Loucy (cell line): Measurements from ENCODE around the gene SPSB3.

Source experiments
- H2AFZ ChIP-seq: fragments of 200-600 bp; sonication (generic); 2 replicates; pipeline ENCODE4 v1.6.0; 2016; ENCODE audit warnings: antibody characterized with exemption, mild to moderate bottlenecking, low read length, moderate library complexity
- H3F3A ChIP-seq: fragments of 200-600 bp; 2 replicates; pipeline ENCODE4 v1.6.0; 2016; ENCODE audit warnings: antibody characterized with exemption, low read depth, mild to moderate bottlenecking
- H3K27me3 ChIP-seq: fragments of 200-600 bp; sonication (generic); 2 replicates; pipeline ENCODE4 v1.6.1; 2014; ENCODE audit warnings: low read length, mild to moderate bottlenecking; ENCODE audit not compliant: insufficient read depth, poor library complexity, severe bottlenecking
- H3K36me3 ChIP-seq: fragments of 200-600 bp; sonication (generic); 2 replicates; pipeline ENCODE4 v1.6.1; 2016; ENCODE audit warnings: low read length; ENCODE audit not compliant: insufficient read depth
- H3K4me1 ChIP-seq: fragments of 200-600 bp; sonication (generic); 2 replicates; pipeline ENCODE4 v1.5.1; 2014; ENCODE audit warnings: low read length, mild to moderate bottlenecking; ENCODE audit not compliant: insufficient read depth, poor library complexity, severe bottlenecking
- H3K4me2 ChIP-seq: fragments of 200-600 bp; sonication (generic); 2 replicates; pipeline ENCODE4 v1.6.0; 2014; ENCODE audit warnings: antibody characterized with exemption, low read length, low read depth, mild to moderate bottlenecking; ENCODE audit not compliant: poor library complexity, severe bottlenecking
- H3K4me3 ChIP-seq: fragments of 200-600 bp; sonication (generic); 2 replicates; pipeline ENCODE4 v1.5.1; 2014; ENCODE audit warnings: low read length, mild to moderate bottlenecking, mixed read lengths; ENCODE audit not compliant: poor library complexity, severe bottlenecking
- H3K79me2 ChIP-seq: fragments of 200-600 bp; sonication (generic); 2 replicates; pipeline ENCODE4 v1.6.1; 2014; ENCODE audit warnings: low read length; ENCODE audit not compliant: insufficient read depth
- H3K9ac ChIP-seq: fragments of 200-600 bp; sonication (generic); 2 replicates; pipeline ENCODE4 v1.6.0; 2014; ENCODE audit warnings: mild to moderate bottlenecking, low read depth, low read length, moderate library complexity; ENCODE audit not compliant: poor library complexity, severe bottlenecking
- H3K9me2 ChIP-seq: fragments of 200-600 bp; sonication (generic); replicated peaks from 2 replicates; pipeline ENCODE4 v1.6.1; 2016; ENCODE audit warnings: low read depth, low read length, mixed read lengths
- H3K9me3 ChIP-seq: fragments of 200-600 bp; sonication (generic); 2 replicates; pipeline ENCODE4 v1.6.1; 2014; ENCODE audit warnings: mild to moderate bottlenecking, antibody characterized with exemption, low read length, low read depth; ENCODE audit not compliant: insufficient read depth
- H4K20me1 ChIP-seq: fragments of 200-600 bp; sonication (generic); 2 replicates; pipeline ENCODE4 v1.6.0; 2014; ENCODE audit warnings: antibody characterized with exemption, low read length, mild to moderate bottlenecking; ENCODE audit not compliant: insufficient read depth, poor library complexity, severe bottlenecking
- CTCF ChIP-seq: fragments of 200-600 bp; sonication (generic); conservative IDR thresholded peaks from 2 replicates; pipeline ENCODE4 v1.5.1; 2014; ENCODE audit warnings: mild to moderate bottlenecking, antibody characterized with exemption, low read length
- EZH2phosphoT487 ChIP-seq: fragments of 200-600 bp; IDR thresholded peaks from 2 replicates; pipeline ENCODE4 v1.6.1; 2018; ENCODE audit warnings: antibody characterized with exemption, mild to moderate bottlenecking, moderate library complexity, borderline replicate concordance

SPSB3 gene

DNA sequence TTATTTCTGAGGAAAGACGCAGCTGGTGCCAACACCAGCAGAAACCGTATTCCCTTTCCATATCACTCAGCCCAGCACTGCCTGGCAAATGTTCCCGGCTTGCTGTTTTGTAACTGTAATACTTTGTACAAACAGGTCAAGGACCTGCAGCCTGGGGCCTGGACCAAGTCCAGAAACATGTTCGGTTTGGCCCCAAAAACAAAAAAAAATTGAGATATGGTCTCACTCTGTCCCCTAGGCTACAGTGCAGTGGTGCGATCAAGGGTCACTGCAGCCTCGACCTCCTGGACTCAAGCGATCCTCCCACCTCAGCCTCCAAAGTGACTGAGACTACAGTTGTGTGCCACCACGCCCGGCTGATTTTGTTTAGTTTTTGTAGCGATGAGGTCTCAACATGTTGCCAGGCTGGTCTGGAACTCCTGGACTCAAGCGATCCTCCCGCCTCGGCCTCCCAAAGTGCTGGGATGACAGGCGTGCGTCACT lies 43.1 kb upstream of the SPSB3 start:
- Histone ChIP-seq H2AFZ (no peak overlapping the region), H3K4me2 (peak overlapping the region; percentile 71), H4K20me1 (no peaks in the 10 kb centered on the region), H3K79me2 (peaks cover 30% of the 10 kb centered on the region), H3K9ac (peak overlapping the region; percentile 58), H3K36me3 (no peaks in the 10 kb centered on the region), H3K4me1 (peaks cover 3% of the 10 kb centered on the region), H3K9me2 (no peaks in the 10 kb centered on the region), H3F3A (no peaks in the 10 kb centered on the region), H3K27me3 (no peaks in the 10 kb centered on the region), H3K9me3 (no peaks in the 10 kb centered on the region), H3K4me3 (peak overlapping the region; percentile 72)
- TF ChIP-seq EZH2phosphoT487 (no peak), CTCF (no peak)

GRCh38 chr16:1823821-1824220 lies 41.5 kb upstream of the SPSB3 start:
- Histone ChIP-seq H3K36me3 (no peaks in the 10 kb centered on the region), H3K9ac (no peak overlapping the region), H3K9me2 (no peaks in the 10 kb centered on the region), H3F3A (no peaks in the 10 kb centered on the region), H3K9me3 (no peaks in the 10 kb centered on the region), H3K4me3 (no peak overlapping the region), H3K27me3 (no peaks in the 10 kb centered on the region), H3K79me2 (peaks cover 26% of the 10 kb centered on the region), H4K20me1 (no peaks in the 10 kb centered on the region), H3K4me1 (peaks cover 1% of the 10 kb centered on the region), H2AFZ (no peak overlapping the region), H3K4me2 (no peak overlapping the region)
- TF ChIP-seq CTCF, result peak; percentile 31; the same call in 1 of the 2 replicates
- TF ChIP-seq EZH2phosphoT487, result no peak

GRCh38 chr16:1822801-1823200 lies 40.4 kb upstream of the SPSB3 start:
- Histone ChIP-seq H3K79me2 (peaks cover 16% of the 10 kb centered on the region), H4K20me1 (no peaks in the 10 kb centered on the region), H3F3A (no peaks in the 10 kb centered on the region), H3K4me1 (no peaks in the 10 kb centered on the region), H3K9ac (no peak overlapping the region), H3K9me3 (no peaks in the 10 kb centered on the region), H3K4me3 (no peak overlapping the region), H3K36me3 (no peaks in the 10 kb centered on the region), H3K9me2 (no peaks in the 10 kb centered on the region), H2AFZ (no peak overlapping the region), H3K27me3 (no peaks in the 10 kb centered on the region), H3K4me2 (no peak overlapping the region)
- TF ChIP-seq CTCF (no peak), EZH2phosphoT487 (no peak)
